22Rv1 (cell line): Measurements from ENCODE around the gene TAF8.

Source experiments
- CTCF ChIP-seq: fragments of 450-650 bp; IDR thresholded peaks from 2 replicates; pipeline ENCODE4 v1.5.1; 2017; ENCODE audit warnings: mild to moderate bottlenecking
- ZFX ChIP-seq: fragments of 450-650 bp; IDR thresholded peaks from 2 replicates; pipeline ENCODE4 v1.6.1; 2017; ENCODE audit warnings: antibody characterized with exemption, borderline replicate concordance

- TF ChIP-seq CTCF (no peak), ZFX (no peak)
Observed at GRCh38 chr6:42041481-42042053, 8.8 kb upstream of the TAF8 start.
